ENCODE results near the gene ZNF117. TPM values are rescaled to one million over a fixed set of nuclear protein-coding genes. Genes with fewer than 3 reads are reported as not detected.

The ZNF117 gene
- total RNA-seq (2022; extraction: Qiagen RNA extraction; ENCODE audit: low read depth), result 0.11 to 0.34 TPM (median 0.18 TPM) in 5 replicates

GRCh38 chr7:64990936-64991335 lies at the start of gene ZNF117:
ZNF117 (minus strand) TSS chr7:64991036.

DNA sequence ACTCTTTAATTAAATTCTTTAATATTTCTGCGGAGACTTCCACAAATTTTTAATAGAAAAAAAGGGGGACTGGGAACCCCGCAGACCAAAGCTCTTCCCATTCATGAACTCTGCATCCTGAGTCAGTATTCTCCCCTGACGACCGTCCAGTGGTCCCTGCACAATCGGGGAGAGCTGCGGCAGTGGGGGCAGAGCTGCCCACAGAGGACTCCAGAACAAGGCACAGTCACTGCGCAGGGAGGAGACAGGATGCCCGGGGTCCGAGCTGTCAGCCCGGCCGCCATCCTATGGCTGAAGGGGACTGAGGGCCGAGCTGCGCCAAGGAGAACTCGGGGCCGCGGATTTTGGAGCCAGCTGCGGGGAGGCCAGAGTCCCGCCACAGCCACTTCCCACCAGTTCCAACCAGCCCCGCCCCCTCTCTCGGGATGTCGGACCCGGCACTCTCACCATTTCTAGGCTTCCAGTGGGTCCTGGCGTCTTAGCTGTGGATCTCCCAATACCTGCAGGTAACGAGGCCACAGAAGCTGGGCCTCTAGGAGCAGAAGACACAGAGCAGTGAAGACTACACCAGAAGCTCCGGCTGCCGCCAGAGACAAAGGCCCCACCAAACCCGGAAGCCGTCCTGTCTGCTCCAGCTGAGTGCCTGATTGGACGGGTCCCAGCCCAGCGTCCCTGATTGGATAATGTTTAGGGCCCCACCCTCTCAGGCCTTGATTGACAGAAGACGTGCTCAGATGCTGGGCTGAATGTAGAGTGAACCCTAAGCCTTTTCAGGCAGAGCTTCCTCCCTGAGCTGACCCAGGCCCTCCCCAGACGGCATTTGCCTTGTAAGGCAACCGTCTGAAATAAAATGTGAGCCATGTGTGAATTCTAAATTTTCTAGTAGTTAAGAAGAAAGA lies 15.5 kb upstream of the ZNF117 start, which contains the start of gene ERV3-1:
Gene ERV3-1 (minus strand): TSS at position 594 of the 899 bp plus-strand sequence. CDS start 13,661 bp downstream, outside the sequence.

Other genes starting within 250 kb of the ZNF117 start
- gene ZNF138, start 196.6 kb downstream of the ZNF117 start, total RNA-seq (2022; extraction: Qiagen RNA extraction; ENCODE audit: low read depth), result 2.2 to 3.4 TPM (median 3.1 TPM) in 5 replicates
- gene ZNF273, start 87.8 kb downstream of the ZNF117 start, total RNA-seq (2022; extraction: Qiagen RNA extraction; ENCODE audit: low read depth), result 1.3 to 2.8 TPM (median 2.6 TPM) in 5 replicates
- 2.8 to 5.9 TPM (median 4.0 TPM) in 5 replicates for gene ERV3-1, start 15.7 kb upstream of the ZNF117 start, total RNA-seq (2022; extraction: Qiagen RNA extraction; ENCODE audit: low read depth)

Measured in A549 treated with RU486 at 1 μM for 4 hours (cell line).